Medulla oblongata (tissue), 1 donor: ENCODE results near the gene SLAIN2.
"Not testable (repeated sequence)": the region's sequence is repeated elsewhere in the genome, so short reads cannot be mapped to it uniquely, and the experiment has no call there.

Source experiments
- DNase-seq: peaks from one replicate; pipeline ENCODE4 v3.0.0-alpha.2; 2015; ENCODE audit errors: extremely low spot score

The SLAIN2 gene

GRCh38 chr4:48340965-48341775, at the start of gene SLAIN2:
SLAIN2 (plus strand) TSS chr4:48341529; CDS start chr4:48341740, 211 bp downstream.
- peak; percentile 96 for DNase-seq

- DNase-seq = not testable (repeated sequence)
These were observed 49.0 kb upstream of the SLAIN2 start for GRCh38 chr4:48292218-48292790.

- no peak for DNase-seq
These were observed 46.2 kb upstream of the SLAIN2 start for GRCh38 chr4:48295116-48295515.

DNA sequence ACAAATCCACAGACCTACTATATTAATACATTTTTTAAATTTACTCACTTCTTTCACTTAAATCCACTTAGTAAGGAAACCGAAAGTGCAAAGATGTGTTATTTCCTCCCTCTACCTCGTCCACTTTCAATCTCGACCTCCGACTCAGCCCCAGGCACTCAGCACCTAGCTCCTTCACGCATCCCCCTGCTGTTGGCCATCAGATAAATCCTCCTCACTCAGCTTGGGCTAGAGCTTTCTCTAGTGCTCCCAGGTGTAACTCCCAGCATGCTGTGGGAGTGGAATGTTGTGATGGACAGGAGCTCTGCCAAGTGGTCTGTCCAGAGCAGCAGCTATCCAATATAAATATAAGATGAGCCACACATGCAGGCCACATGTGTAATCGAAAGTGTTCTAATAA, 45.0 kb upstream of the SLAIN2 start:
- DNase-seq = no peak

DNA sequence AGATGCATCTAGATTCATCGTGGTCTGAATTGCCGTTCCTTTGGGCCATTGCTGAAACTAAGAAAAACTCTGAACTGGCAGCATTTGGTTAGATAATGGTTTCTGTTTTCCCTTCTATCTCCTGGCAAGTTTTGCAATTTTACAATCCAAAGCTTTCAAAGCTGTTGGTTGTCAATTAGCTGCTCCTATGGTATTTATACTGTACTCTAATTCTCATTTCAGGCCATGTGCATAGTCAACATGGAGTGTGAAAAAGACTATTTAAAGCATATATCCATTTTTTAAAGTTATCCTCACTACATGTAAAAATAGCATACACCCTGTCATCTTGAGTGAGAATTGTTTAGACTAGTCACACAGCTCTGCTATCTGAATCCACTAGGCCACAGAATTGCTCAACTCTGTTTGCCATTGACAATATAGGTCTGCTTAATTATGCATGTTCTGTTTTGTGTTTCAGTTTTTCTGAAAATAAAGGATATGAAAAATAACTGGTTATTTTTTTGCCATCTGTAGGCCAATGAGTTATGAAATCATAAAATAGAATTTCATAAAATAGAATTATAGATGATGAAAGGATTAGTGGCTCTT, 44.0 kb upstream of the SLAIN2 start:
- no peak for DNase-seq

- no peak for DNase-seq
These were observed 41.8 kb upstream of the SLAIN2 start for GRCh38 chr4:48299560-48299959.

- no peak for DNase-seq
These were observed 41.3 kb upstream of the SLAIN2 start for GRCh38 chr4:48300004-48300403.

DNA sequence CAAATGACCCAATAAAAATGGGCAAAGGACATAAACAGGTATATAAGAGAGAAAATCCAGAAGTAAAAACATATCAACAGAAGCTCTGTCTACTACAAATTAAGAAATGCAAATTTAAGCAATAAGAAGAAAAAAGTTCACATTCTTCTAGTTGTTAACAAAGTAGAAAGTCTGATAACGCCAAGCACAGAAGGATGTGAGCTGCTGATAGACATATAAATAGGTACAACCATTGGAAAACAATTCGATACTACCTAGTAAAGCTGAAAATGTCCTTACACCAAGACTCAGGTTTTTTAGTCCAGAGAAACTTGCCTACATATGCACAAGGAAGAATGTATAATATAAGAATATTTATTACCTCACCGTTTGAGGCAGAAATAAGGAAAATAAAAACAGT, 35.8 kb upstream of the SLAIN2 start:
- DNase-seq = no peak

- DNase-seq = no peak
These were observed 33.8 kb upstream of the SLAIN2 start for GRCh38 chr4:48307528-48307927.

DNA sequence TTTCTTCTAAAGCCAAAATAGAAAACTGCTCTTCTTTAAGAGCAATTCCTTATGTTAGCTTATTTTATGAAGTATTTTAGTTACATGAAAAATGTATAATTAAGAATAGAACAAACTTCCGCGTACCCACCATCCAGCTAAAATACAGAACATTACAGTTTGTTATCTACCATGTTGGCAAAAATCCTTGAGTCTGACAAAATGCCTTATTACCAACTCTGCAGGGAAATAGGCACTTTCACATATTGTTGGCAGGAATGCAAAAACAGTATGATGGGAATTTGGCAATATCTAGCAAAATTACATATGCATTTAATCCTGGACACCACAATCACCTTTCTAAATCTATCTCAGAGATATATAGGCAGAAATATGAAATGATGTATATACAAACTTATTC, 32.4 kb upstream of the SLAIN2 start:
- DNase-seq = no peak

GRCh38 chr4:48311896-48312295, 29.4 kb upstream of the SLAIN2 start:
- DNase-seq = no peak

DNA sequence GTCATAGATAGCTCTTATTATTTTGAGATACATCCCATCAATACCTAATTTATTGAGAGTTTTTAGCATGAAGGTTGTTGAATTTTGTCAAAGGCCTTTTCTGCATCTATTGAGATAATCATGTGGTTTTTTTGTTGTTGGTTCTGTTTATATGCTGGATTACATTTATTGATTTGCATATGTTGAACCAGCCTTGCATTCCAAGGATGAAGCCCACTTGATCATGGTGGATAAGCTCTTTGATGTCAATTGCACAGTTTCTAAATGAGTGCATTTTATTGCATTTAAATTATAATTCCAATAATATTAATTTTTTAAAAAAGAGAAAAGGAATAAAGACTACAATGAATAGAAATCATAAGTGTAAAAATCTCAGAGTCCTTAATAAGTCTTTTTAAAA, 26.6 kb upstream of the SLAIN2 start:
- DNase-seq = not testable (repeated sequence)

DNA sequence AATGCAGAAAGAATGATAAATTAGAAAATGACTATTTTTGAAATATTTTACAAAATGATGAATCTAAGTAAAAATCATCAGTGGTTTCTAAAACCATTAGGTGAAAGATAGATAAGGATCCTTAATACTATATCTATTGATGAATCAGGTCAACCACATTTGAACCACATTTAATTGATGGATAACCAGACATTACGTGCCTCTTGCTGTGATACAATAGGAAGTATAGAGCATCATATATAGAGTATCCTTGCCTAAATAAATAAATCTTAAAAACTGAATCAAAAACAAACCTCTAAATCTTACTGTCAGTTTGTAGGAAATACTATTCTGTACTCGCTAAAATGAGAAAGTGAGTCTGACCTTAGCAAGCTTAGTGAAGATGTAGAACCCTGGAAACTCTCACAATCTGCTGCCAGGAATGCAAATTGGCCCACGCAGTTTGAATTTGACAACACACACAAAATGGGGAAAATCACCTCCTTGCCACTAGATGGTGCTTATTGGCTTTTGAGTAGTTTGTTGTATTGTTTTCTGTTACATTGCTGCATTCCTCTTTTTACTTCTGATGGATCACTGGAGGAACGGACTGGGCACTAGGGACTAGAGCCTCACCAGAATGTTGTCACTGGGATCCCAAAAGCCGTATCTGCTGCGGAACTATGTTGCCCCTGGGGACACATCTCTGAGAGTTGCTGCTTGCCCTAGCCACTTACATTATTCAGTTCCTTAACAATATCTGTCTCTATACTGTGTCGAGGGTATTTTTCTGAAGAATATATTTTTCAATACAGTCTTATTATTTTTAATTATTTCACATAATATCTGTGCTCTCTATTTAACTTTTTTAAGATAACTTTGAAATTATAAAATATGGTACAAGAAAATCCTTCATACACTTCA, 25.4 kb upstream of the SLAIN2 start:
- peak; percentile 38 for DNase-seq

DNA sequence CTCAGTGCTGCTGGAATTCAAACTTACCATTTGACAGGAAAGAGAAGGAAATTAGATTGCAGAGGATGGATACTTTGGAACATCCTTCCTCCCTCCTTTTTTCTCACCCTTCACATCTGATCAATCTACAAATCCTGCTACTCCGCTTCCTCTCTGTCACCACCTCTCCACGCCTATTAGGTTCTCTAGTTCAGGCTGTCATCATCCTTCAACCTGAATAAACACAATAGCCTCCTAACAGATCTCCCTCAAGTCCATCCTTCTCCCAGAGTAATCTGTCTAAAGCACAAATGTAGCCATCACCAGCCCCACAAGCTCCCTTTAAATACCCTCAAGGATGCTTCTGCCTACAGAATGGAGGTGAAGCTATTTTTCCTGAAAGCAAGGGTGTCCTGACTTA, 20.0 kb upstream of the SLAIN2 start:
- DNase-seq = no peak

DNA sequence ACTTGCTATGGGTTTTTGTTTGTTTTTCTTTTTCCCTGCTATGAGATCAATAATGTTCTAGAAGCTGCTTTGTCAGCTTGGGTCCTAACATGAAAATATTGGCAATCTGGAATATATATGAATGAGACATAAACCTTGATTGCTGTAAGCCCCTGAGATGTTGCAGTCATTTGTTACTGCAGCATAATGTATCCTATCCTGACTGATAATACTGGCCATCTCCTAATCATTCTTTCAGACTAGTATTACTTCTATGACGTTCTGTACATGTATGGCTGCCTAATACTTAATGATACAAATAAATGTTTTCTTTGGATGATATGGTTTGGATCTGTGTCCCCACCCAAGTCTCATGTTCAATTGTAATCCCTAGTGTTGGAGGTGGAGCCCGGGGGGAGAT, 19.3 kb upstream of the SLAIN2 start:
- DNase-seq = no peak

- no peak for DNase-seq
These were observed 17.0 kb upstream of the SLAIN2 start for GRCh38 chr4:48324281-48324680.

DNA sequence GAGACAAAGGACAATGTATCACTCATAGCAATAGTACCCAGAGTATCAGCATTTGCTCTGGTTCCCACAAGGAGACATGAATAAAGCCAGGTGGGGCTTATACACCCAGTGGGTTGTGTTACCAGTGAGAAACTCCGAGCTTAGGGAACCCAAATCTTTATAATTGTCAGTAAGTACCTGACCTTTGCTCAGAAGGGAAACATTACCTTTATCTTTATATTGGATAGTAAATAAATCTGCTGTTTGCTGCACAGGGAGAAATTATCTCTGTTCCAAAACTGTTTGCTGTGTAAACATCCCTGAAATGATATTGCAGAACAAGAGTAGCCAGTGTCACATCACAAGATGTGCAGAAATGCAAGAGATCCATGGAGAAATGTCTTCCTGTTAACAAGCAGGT, 12.1 kb upstream of the SLAIN2 start:
- no peak for DNase-seq

DNA sequence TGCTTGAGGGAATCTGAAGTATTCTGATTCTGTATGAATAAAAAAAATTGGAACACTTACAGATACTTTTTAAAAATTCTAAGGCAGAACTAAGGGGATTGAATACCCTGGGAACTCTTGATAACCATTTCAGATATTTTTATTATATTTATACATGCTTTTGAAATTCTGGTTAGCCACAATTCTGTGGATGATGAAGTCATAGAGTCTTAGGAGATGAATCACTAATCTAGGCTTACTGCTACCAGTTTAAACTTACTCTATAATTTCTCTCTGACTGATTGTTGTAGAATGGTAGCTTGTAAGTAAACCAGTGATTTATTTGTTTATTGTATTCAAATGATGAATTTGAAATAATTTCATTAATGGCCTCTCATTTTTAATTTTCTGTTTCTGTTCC, 11.4 kb upstream of the SLAIN2 start:
- DNase-seq = no peak

GRCh38 chr4:48331577-48332330, 9.6 kb upstream of the SLAIN2 start:
- no peak for DNase-seq

DNA sequence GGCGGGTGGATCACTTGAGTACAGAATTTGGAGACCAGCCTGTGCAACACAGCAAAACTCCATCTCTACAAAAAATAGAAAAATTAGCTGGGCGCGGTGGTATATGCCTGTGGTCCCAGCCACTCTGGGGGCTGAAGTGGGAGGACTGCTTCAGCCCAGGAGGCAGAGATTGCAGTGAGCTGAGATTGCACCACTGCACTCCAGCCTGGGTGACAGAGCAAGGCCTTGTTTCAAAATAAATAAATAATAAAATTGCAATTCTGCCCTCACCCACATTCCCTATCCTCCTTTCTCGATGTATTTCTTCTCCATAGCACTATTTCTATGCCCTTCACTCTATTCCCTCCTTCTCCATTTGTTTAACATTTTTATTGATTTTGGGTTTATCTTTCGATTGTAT, 8.7 kb upstream of the SLAIN2 start:
- no peak for DNase-seq

GRCh38 chr4:48333587-48333986, 7.7 kb upstream of the SLAIN2 start:
- DNase-seq = no peak
